SHP77 (cell line): ENCODE results near the gene SIRT7.
A peak's percentile ranks its signal among the peaks of the same experiment; 100 is the strongest.
"Not testable (repeated sequence)": the region's sequence is repeated elsewhere in the genome, so short reads cannot be mapped to it uniquely, and the experiment has no call there.

Experiments used
- DNase-seq, 2 experiments: peaks; one replicate each; lab custom pipeline; 2025; lab: John Stamatoyannopoulos, UW

SIRT7 gene

DNA sequence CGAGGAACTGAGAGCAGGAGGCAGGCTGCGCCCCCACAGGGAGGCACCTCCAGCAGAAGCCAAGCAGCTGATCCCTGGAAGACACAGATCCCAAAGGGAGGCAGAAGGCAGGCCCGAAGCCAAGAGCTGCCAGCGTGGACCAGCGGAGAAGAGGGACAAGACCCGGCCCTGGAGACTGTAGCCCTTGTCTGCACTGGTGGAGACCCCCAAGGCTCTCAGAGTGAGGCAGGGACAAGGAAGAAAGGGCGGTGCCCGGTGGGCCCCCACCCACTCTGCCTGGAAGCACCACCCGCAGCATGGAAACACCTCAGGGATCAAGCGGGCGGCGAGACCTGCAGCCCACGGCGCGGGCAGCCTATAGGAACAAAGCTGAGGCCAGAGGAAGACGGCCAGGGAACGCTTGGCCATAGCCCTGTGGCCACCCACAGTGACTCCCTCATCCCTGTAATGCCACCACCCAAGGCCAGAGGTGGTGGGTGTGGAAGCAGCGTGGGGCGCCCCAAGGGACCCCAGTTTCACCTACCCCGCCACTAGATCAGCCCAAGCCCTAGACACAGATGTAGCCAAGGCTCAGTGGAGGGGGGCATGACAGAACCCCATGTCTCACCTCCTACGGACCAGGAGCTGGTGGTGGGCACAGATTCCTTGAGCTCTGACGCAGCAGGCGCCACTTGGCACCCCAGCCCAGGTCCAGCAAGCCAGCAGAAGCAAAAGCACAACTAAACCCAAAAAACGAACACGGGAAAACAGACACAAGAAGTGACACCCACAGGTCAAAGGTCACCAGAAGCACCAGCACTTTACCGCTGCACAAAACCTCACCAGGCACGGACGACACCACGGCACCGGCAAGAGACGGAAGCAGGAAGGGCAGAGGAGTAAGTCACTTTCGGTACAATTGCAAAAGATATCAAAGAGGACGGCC lies 2.9 kb upstream of the SIRT7 start:
- no peak for DNase-seq

GRCh38 chr17:81918832-81919545 lies 1.0 kb upstream of the SIRT7 start:
- no peak for DNase-seq

DNA sequence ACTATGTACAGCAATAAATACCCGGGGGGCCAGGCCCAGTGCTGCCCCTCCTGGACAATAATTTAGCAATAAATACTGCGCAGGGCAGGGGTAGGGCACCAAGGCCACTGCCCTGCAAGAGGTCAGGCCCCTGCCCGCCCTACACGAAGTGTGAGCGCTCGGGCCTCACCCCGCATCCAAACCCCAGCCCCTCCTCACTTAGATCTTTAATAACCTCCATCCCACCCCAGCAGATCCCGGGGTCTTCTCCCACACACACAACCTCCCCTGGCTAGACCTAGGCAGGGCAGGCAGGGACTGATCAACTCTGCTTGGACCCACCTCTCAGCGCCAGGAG lies 325 bp upstream of the SIRT7 start:
- DNase-seq, result not testable (repeated sequence)

- DNase-seq, result no peak
Measured at GRCh38 chr17:81916234-81917001, 1.6 kb downstream of the SIRT7 start.

DNA sequence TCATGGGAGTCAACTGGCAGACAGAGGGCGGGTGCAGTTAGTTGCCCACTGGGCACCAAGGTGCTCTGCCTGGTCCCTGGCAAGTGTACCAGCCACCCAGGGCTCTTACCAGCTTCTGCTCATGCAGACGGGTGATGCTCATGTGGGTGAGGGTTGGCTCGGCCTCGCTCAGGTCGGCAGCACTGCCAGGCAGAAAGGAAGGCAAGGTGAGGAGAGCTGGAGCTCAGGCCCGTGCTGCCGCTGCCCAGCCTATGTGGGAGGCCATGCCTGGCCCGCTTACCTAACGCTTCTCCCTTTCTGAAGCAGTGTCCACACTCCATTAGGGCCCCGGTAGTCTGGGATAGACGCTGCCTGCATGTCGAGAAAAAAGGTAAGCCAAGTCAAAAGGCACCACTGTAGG lies 2.6 kb downstream of the SIRT7 start:
- DNase-seq, result no peak

DNA sequence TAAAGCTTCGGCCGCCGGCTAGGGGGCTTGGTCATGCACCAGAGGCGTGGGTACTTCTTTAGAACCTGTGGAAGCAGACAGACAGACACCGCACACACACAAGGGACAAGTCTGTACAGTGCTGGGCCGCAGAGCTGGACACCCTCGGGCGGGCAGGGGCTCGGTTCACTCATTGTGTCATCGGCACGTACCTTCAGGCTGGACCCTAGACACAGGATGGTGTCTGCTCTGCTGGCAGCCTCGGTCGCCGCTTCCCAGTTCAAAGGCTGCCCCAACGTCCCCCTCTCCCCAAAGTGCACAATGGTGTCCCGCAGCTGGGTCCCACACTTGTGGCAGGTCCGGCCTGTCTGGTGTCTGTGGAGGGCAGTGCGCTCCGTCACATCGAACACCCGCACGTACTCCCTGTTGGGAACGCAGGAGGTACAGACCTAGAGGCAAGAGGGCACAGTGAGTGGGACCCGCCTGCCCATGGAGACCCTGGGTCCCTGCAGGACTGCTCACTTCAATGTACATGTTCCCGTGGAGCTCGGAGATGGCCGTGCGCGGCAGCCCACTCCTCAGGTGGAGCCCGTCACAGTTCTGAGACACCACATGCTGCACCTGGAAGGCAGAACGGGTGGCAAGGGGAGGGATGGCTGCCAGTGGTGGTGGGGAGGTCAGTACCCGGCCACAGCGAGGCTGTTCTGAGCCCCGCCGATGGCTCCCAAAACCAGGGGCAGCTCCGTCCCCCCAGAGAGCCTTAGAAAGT lies 3.7 kb downstream of the SIRT7 start:
- no peak for DNase-seq

DNA sequence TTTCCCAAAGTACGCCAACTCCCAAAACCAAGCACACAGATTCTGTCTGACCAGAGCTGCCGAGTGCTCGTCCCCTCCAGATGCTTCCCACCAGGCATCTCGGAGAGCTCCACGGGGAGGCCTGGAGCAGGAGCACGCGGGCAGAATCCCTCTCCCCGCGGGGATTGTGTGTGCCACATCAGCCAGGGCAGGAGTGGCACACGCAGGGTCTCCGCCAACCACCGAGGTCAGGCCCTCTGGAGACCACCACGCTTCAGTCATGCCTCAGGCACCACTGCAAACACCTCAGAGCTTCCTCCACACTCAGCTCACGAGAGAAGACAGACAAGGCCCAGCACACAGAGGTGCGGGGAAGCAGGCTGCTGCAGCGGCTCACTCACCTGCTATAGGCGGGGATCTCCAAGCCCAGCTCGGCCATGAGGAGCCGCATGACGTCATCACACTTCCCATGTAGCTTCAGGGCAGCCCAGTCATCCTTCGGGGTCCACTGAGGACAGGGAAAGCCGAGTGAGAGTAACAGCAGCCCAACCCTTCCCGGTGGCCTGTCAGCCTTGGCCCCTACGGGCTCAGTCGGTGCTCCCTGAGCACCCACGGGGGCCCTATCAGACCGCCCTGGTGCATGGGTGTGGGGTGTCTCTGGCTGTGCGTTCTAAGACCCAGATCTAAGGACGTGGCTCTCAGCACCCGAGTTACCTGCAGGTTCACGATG lies 4.4 kb downstream of the SIRT7 start:
- no peak for DNase-seq

DNA sequence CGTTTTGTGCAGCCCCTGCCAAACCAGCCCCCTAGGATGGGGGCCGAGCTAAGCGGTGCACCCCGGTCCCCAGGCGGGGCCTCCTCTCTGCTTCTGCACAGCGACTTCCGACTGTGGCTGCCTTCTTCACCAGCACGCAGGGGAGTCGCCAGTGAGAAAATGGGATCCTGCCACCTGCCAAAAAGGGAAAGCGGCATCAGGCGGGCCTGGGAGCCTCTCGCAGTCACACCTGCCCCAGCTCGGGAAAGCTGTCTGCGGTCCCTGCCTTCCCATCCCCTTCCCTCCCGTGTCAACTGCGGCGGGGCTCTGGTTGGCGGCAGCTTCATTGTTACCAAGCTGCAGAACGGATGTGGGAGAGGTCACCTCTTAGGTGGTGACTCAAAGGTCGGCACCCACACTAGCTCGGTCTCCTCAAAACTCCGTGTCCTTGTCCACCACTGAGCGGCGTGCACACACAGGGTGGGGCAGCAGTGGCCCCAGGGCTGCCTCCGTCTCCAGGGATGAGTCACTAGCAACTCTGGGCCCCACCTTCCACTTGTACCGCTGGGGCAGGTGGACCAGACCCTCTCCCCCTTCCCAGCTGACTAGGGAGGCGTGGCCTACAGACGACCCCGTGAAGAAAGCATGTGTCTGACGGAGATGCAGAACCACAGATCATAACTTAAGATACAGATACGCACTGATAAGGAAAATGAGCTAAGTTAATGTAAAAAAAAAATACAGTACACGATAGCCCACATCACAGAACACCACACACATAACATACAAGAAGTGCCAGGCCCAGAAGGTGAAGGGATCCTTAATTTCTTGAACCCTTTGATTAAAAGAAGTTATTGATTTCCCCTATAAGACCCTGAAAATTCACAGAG lies 5.3 kb downstream of the SIRT7 start:
- no peak for DNase-seq

- no peak for DNase-seq
Measured at GRCh38 chr17:81911969-81912368, 6.0 kb downstream of the SIRT7 start.

- peak; percentile 83 to 92 for DNase-seq
Measured at GRCh38 chr17:81911277-81911961, 6.6 kb downstream of the SIRT7 start, which contains the start of gene PCYT2. PCYT2 (minus strand) TSS chr17:81911399; CDS start chr17:81911355, 44 bp downstream.

DNA sequence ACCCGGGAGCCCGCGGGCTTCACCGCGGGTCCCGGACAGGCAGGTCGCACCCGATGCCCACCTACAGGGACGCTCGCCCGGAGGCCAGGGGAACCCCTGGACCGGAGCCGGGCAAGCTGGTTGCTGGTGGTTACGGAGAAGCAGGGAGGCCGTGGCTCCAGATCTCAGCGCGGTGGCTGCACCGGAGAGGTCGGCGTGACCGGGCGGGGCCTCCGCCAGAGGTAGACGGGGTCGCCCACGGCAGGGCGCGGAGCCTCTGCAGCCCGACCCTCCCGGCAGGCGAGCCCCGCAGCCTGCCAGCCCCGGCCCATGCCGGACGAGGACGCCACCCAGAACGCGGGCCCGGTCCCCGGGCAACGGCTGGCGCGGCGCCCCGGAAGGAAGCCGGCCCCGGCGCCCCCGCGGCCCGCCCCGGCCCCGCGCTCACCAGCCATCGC lies 7.1 kb downstream of the SIRT7 start:
- no peak for DNase-seq

DNA sequence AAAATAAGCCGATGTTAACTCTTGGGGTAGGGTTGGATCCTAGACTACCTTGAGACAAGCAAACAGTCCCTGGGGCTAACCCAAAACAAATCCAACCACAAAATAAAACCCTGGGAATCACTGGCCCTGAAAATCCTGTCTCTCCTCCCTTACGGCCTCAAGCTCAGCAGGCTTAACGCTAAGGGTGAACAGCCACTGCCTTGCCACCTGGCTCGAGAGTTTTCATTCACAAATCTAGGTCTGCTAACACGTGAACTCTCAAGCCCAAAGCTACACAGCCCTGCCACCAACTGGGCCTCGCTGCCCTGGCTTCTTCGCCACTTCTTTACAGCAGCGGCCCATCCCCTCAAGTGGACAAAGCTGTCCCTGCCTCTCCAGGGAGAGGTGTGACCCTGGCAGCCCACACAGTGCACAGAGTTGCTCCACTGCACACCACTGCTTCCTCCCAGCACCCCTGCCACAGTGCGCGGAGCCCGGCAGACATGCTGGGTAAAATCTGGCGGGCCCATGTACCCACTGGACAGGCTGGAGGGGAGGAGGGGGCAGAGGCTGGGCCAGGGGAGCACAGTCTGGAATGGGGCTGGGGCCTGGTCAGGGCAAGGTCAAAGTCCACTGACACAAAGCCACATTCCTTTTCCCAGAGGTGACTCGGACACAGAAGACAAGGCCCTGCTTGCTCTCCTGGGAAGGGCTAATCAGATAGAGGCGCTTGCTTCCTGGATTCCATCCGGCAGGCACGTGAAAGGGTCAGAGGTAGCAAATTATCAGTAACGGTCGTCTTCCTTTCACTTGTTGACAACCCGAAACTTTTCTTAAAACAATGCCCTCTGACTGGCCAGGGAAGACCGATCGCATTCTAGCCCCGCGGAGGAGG lies 7.8 kb downstream of the SIRT7 start:
- no peak for DNase-seq

DNA sequence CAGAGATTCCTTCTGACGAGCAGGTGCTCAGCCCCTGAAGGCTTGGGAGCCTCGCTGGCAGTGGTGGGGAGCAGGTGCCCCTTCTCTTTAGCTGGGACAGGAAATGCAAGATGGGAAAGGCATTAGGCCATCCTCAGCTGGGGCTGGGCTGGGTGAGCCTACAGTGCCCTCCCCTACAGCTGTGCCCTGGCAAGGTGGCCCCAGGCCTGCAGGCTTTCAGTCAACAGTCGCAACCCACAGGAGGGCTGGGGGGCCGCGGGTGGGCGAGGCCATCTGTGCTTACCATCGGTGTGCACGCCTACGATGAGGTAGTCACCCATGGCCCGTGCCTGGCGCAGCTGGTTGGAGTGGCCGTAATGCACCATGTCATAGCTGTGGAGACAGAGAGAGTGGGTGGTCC lies 8.7 kb downstream of the SIRT7 start:
- DNase-seq, result no peak

- no peak for DNase-seq
Measured at GRCh38 chr17:81908793-81909192, 9.2 kb downstream of the SIRT7 start.

DNA sequence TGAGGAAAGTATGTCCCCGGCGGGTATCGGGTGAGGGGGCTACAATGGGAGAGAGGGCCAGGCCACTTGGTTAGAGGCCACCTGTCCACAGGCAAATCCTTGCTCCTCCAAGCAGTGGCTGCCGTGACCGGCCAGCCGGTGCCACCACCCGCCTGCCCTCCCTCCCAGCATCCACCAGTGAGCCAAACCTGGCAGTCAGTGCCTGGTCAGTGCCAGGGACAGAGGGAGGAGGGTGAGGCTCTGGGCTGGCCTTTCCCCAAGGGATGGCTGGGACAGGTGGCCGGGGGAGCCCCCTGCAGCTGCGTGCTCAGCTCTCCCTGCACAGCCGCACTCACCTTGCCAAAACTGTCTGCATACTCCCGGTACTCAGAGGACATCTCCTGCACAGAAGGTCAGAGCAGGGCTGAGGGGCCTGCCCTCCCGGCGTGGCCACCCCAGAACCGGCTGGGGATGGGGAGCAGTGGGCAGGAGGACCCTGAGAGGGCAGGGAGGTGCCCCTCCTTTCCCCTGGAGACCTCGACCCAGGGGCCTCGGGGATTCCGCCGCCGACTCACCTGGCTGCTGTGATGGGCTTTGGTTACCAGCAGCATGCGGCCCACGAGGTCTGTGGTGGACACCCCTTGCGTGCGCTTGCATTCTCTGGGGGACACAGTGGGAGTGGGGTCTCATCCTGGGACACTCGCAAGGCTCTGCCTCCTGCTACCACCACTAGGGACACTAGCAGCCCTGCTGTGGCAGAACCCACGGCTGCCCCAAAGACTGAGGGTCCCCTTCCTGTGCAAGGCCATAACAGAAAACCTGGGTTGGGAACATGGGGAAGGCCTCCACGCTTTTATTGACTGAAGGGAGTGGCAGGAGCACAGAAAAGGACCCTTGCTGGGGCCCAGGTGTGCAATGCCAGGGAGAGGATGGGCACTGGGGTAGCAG lies 10.5 kb downstream of the SIRT7 start:
- no peak for DNase-seq

DNA sequence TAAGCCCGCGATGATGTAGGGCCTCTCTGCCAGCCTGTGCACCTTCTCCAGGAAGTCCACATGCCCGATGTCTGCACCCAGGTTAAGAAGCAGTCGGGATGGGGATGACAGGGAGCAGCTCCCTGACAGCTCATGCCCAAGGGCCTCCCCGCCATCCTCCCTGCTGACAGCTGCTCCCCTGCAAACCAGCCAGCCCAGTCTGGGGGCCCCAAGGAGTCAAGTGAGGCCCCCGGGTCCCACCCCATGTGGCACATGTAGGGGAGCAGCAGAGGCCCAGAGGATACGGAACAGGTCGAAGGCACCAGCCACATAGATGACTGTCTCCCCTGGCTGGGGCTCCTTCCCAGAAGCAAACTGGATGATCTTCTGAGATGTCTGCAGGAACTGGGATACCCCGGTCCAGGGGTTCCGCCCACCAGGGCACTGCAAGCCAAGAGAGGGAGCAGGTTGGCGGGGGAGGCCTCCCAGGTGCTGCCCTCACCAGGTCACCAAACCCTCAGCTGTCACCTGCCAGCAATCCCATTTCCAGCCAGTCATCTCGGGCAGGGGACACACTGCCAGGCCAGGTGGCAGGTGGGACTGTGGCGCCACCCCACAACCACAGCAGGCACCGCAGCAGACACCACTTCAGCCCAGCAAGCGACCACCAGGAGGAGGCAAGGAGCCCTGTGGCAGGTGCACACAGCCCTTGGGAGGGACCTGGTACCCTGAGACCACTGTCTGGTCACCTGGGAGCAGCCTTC lies 11.3 kb downstream of the SIRT7 start:
- peak in 1 of 2 experiments; percentile 26 for DNase-seq

- DNase-seq, result no peak
Measured at GRCh38 chr17:81905993-81906392, 12.0 kb downstream of the SIRT7 start.
